GDM1 (cell line): ENCODE measurements around the gene SYT17.

Source experiments
- DNase-seq: peaks from one replicate; lab custom pipeline; 2025; lab: John Stamatoyannopoulos, UW

Gene SYT17

GRCh38 chr16:19218581-19218980, 50.5 kb downstream of the SYT17 start:
- DNase-seq, result no peak

- DNase-seq, result no peak
Measured at GRCh38 chr16:19219836-19220235, 51.8 kb downstream of the SYT17 start.

DNA sequence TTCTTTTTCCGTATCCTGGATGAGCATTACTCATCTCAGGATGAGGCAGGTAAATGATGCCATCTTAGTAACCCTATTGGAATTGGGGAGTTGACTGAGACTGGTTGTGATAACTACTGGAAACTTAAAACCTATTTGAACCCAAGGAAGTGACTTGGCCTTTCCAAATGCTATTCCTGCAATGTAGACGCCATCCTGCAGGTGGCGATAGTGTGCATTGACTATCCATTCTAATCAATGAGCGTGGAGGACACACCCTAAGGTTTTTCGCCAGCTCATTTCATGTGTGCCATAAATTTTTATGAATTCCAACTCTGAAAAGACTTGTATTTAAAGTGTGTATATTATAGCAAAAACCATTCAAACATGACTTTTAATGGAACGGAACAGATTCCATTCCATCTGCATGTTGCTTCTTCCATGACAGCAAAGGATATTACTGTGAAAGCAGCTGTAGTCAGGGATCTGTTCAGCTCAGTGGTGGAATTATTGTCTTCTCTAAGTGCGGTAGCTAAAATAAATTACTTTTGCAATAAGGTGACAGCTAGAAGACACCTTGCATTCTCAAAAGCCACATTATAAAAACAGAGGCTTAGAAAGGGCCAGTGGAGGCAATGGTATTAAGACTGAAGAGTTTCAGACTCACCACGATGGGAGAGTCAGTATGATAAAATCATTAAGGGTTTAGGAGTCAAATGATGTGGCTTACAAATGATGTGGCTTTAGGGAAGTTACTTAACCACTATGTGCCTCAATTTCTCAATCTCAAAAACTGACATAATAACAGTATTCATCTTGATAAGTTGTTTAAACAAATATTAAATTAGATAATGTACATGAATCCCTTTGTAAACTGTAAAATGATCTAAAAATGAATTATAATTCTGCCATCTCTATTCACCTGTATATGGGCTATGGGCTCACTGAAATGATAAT, 55.5 kb downstream of the SYT17 start:
- DNase-seq, result peak; percentile 1

GRCh38 chr16:19225651-19226050, 57.6 kb downstream of the SYT17 start:
- DNase-seq, result no peak

GRCh38 chr16:19227643-19228042, 59.6 kb downstream of the SYT17 start:
- DNase-seq, result no peak

DNA sequence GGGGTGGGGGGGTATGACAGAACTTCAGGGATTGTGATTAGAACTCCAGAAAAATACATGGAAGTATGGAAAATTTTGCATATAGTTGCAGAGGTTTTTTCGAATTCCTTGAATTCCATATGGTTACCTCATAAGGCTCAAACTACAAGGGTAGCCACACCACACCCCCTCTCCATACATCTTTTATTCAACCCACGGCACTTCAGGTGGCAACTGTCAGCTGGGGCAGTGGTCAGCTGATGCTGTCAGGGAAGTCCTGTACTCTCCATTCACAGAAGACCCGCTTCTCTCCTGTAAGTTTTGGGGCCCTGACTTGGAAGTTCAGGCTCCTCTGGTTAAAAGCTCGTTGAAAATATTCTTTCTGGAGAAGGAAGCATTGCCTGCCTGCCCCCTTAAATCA, 60.0 kb downstream of the SYT17 start:
- no peak for DNase-seq

DNA sequence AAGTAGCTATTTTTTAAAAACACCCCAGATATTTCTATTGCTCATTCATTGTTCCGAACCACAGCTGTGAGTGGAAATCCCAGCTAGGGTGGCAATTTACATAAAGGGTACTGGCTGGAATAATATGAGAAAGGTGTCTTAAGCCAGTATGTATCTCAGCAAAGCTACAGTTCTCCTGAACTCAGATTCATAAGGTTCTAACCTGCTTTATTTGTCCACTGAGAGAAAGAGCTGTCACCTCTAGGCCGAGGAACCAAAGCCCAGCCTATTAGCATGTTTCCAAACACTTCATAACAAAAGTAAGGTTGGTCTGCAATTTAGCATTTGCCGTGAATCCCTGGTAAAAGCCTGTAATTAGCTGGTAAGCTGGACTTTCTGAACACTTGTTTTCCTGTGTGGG, 60.5 kb downstream of the SYT17 start:
- DNase-seq, result no peak

- DNase-seq, result no peak
Measured at GRCh38 chr16:19230575-19230974, 62.5 kb downstream of the SYT17 start.

- DNase-seq, result no peak
Measured at GRCh38 chr16:19231881-19232280, 63.8 kb downstream of the SYT17 start.

GRCh38 chr16:19232988-19233387, 64.9 kb downstream of the SYT17 start:
- DNase-seq, result no peak

- no peak for DNase-seq
Measured at GRCh38 chr16:19235478-19235877, 67.4 kb downstream of the SYT17 start.

DNA sequence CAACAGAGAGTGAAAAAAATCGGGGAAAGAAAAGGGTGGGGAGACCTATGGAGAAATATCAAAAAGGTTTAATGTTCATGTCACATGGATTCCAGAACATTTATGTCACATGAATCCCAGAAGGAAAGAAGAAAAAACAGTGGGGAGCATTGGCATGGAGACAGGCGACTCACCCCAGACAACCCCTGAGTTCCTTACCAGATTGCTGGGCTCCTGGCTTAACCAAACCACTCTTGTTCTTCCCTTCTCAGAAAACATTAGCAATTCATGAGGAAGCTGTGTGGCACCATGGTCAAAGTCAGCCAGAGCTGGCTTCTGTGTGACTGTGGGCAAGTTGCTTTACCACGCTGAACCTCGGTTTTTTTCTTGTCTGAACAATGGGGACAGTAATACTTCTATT, 67.8 kb downstream of the SYT17 start:
- no peak for DNase-seq

DNA sequence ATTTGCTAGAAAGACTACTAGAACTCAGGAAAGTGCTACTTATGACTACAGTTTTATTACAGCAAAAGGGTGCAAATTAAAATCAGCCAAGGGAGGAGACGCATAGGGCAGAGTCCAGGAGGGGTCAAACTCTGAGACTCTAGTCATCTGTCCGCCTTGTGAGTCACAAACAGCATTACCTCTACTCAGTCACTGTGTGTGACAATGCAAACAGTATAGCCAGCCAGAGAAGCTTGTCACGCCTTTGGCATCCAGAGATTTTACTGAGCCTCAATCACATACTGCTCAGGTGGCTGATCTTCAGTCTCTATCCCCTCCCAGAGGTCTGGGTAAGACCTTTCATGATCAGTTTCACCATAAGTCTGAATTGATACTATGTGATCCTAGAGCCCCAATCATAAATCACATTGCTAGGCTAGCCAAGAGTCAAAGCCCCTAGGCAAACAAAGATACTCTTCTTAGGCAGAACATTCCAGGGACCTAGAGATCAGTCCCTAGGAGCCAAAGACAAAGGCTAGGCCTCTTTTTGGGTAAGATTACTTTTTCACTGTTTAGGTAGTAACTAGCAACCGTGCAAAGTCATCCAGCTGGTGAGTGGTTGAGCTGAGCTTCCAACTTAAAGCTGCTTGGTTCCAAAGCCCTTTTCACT, 68.6 kb downstream of the SYT17 start:
- DNase-seq, result no peak

DNA sequence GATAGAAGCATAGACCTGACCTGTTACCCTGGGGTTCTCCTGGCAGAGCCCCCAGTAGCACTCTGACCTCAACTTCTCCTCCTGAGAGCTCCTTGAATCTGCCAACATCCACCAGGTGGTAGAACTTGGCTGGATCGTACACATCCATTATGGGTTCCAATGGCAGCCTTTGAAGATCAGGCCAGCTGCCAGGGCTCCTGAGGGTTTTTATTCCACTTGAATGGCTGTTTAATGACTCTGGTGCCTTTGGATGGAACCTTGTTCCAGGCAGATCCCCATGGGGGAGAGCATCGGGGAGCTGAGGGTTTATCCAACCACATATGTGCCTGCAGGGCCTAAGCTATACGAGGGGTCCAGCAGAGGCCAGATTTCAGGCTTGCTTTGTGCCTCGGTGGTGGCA, 70.4 kb downstream of the SYT17 start:
- DNase-seq, result no peak

GRCh38 chr16:19239511-19240155, 71.6 kb downstream of the SYT17 start:
- DNase-seq, result no peak

- no peak for DNase-seq
Measured at GRCh38 chr16:19240494-19240893, 72.5 kb downstream of the SYT17 start.

- no peak for DNase-seq
Measured at GRCh38 chr16:19241512-19241911, 73.5 kb downstream of the SYT17 start.

- no peak for DNase-seq
Measured at GRCh38 chr16:19242186-19242585, 74.1 kb downstream of the SYT17 start.

- no peak for DNase-seq
Measured at GRCh38 chr16:19242987-19243575, 75.0 kb downstream of the SYT17 start.

GRCh38 chr16:19245326-19245925, 77.4 kb downstream of the SYT17 start:
- DNase-seq, result no peak

DNA sequence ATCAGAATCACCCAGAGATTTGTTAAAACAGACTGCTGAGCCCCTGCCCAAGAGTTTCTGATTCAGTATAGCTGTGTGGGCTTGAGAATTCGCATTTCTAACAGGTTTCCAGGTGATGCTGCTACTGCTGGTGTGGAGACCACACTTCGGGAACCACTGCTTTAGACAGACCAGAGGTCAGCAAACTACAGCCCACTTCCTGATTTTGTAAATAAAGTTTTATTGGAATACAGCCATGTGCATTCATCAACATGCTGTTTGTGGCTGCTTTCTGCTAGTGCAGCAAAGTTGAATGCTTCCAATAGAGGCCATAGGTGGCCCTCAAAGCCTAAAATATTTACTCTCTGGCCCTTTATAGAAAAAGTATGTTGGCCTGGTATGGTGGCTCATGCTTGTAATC, 84.9 kb downstream of the SYT17 start:
- DNase-seq, result no peak

GRCh38 chr16:19254611-19255010, 86.6 kb downstream of the SYT17 start:
- no peak for DNase-seq
